ENCODE measurements around the gene PLAGL2. TPM values are rescaled to one million over a fixed set of nuclear protein-coding genes. Genes with fewer than 3 reads are reported as not detected.

The PLAGL2 gene
- total RNA-seq, 1 experiment from 2014 or later = 40.4 TPM

- POLR2A ChIA-PET (ENCODE audit: low non-redundant PET) = no interaction called here
Observed at GRCh38 chr20:32163951-32164350, 43.6 kb downstream of the PLAGL2 start.

GRCh38 chr20:32162351-32162750 lies 45.2 kb downstream of the PLAGL2 start:
- DNase-seq (ENCODE audit: low spot score) = no peak
- no peak for TF ChIP-seq EZH2 (IDR thresholded peaks at IDR 0.05; ENCODE audit: borderline replicate concordance, low read depth, low read length, poor library complexity, severe bottlenecking)
- no peak for TF ChIP-seq CTCF (conservative IDR thresholded peaks at IDR 0.05; ENCODE audit: low read depth, low read length)
- intact Hi-C loops (cut with micrococcal nuclease; ENCODE audit: unreplicated experiment) = no loop called here
- no peaks in the 10 kb centered on the region for H3K9me3 ChIP-seq (ENCODE audit: low read depth, low read length, poor library complexity, severe bottlenecking)
- H3K4me1 ChIP-seq (ENCODE audit: insufficient read depth, low read length, poor library complexity, severe bottlenecking) = no peaks in the 10 kb centered on the region
- no peak overlapping the region for H3K27ac ChIP-seq (ENCODE audit: low read depth, low read length, poor library complexity, severe bottlenecking)
- ChIA-PET POLR2A (ENCODE audit: low non-redundant PET) (no interaction called here), CTCF (no interaction called here)
- no peaks in the 10 kb centered on the region for H3K27me3 ChIP-seq (replicated peaks; ENCODE audit: insufficient read depth, low read depth, low read length, poor library complexity)
- peaks cover 69% of the 10 kb centered on the region for H3K36me3 ChIP-seq (ENCODE audit: insufficient read depth, low read length, poor library complexity, severe bottlenecking)
- no TSS peak for BruUV-seq (replicated peaks)
- H3K4me3 ChIP-seq (ENCODE audit: low read depth, low read length, poor library complexity, severe bottlenecking) = no peak overlapping the region

More at GRCh38 chr20:32163951-32164350, 43.6 kb downstream of the PLAGL2 start:
- H3K27me3 ChIP-seq (replicated peaks; ENCODE audit: insufficient read depth, low read depth, low read length, poor library complexity) = no peaks in the 10 kb centered on the region
- TF ChIP-seq CTCF (conservative IDR thresholded peaks at IDR 0.05; ENCODE audit: low read depth, low read length) (no peak), EZH2 (IDR thresholded peaks at IDR 0.05; ENCODE audit: borderline replicate concordance, low read depth, low read length, poor library complexity, severe bottlenecking) (no peak)
- intact Hi-C loops (cut with micrococcal nuclease; ENCODE audit: unreplicated experiment) = no loop called here
- CTCF ChIA-PET = no interaction called here
- no peak overlapping the region for H3K4me3 ChIP-seq (ENCODE audit: low read depth, low read length, poor library complexity, severe bottlenecking)
- no peak overlapping the region for H3K27ac ChIP-seq (ENCODE audit: low read depth, low read length, poor library complexity, severe bottlenecking)
- peaks cover 9% of the 10 kb centered on the region for H3K4me1 ChIP-seq (ENCODE audit: insufficient read depth, low read length, poor library complexity, severe bottlenecking)
- H3K9me3 ChIP-seq (ENCODE audit: low read depth, low read length, poor library complexity, severe bottlenecking) = no peaks in the 10 kb centered on the region
- no TSS peak for BruUV-seq (replicated peaks)
- DNase-seq (ENCODE audit: low spot score) = no peak
- peaks cover 58% of the 10 kb centered on the region for H3K36me3 ChIP-seq (ENCODE audit: insufficient read depth, low read length, poor library complexity, severe bottlenecking)

GRCh38 chr20:32160341-32160740 lies 47.2 kb downstream of the PLAGL2 start:
- Histone ChIP-seq H3K27ac (ENCODE audit: low read depth, low read length, poor library complexity, severe bottlenecking) (no peak overlapping the region), H3K27me3 (replicated peaks; ENCODE audit: insufficient read depth, low read depth, low read length, poor library complexity) (no peaks in the 10 kb centered on the region), H3K36me3 (ENCODE audit: insufficient read depth, low read length, poor library complexity, severe bottlenecking) (peaks cover 57% of the 10 kb centered on the region), H3K9me3 (ENCODE audit: low read depth, low read length, poor library complexity, severe bottlenecking) (no peaks in the 10 kb centered on the region), H3K4me1 (ENCODE audit: insufficient read depth, low read length, poor library complexity, severe bottlenecking) (no peaks in the 10 kb centered on the region), H3K4me3 (ENCODE audit: low read depth, low read length, poor library complexity, severe bottlenecking) (no peak overlapping the region)
- POLR2A ChIA-PET (ENCODE audit: low non-redundant PET) = no interaction called here
- no TSS peak for BruUV-seq (replicated peaks)
- no peak for TF ChIP-seq EZH2 (IDR thresholded peaks at IDR 0.05; ENCODE audit: borderline replicate concordance, low read depth, low read length, poor library complexity, severe bottlenecking)
- no peak for TF ChIP-seq CTCF (conservative IDR thresholded peaks at IDR 0.05; ENCODE audit: low read depth, low read length)
- intact Hi-C loops (cut with micrococcal nuclease; ENCODE audit: unreplicated experiment) = no loop called here
- CTCF ChIA-PET = no interaction called here
- no peak for DNase-seq (ENCODE audit: low spot score)

Measured in A673 (cell line).